Measurements from ENCODE around the gene CHD6. TPM values are rescaled to one million over a fixed set of nuclear protein-coding genes. Genes with fewer than 3 reads are reported as not detected.

CHD6 gene
- total RNA-seq, 4 donors from 2014 or later, result 21.5 to 97.6 (median 53.7) TPM

- H3K9me3 ChIP-seq, result no peaks in the 10 kb centered on the region
- intact Hi-C loops (cut with DNase I; ENCODE audit: low total_unique reads), result no loop called here
These were observed 262.5 kb downstream of the CHD6 start for GRCh38 chr20:41355598-41356203.

GRCh38 chr20:41355192-41355591 lies 263.0 kb downstream of the CHD6 start:
- intact Hi-C loops (cut with DNase I; ENCODE audit: low total_unique reads), result no loop called here
- no peaks in the 10 kb centered on the region for H3K9me3 ChIP-seq
- TF ChIP-seq POLR2A (IDR thresholded peaks at IDR 0.05), result no peak
- TF ChIP-seq, protein P1, sequence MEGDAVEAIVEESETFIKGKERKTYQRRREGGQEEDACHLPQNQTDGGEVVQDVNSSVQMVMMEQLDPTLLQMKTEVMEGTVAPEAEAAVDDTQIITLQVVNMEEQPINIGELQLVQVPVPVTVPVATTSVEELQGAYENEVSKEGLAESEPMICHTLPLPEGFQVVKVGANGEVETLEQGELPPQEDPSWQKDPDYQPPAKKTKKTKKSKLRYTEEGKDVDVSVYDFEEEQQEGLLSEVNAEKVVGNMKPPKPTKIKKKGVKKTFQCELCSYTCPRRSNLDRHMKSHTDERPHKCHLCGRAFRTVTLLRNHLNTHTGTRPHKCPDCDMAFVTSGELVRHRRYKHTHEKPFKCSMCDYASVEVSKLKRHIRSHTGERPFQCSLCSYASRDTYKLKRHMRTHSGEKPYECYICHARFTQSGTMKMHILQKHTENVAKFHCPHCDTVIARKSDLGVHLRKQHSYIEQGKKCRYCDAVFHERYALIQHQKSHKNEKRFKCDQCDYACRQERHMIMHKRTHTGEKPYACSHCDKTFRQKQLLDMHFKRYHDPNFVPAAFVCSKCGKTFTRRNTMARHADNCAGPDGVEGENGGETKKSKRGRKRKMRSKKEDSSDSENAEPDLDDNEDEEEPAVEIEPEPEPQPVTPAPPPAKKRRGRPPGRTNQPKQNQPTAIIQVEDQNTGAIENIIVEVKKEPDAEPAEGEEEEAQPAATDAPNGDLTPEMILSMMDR (IDR thresholded peaks at IDR 0.05), result no peak
- DNase-seq, result no peak
- no peaks in the 10 kb centered on the region for H3K36me3 ChIP-seq
- no peaks in the 10 kb centered on the region for H3K27me3 ChIP-seq
- no peak overlapping the region for H3K27ac ChIP-seq
- H3K4me3 ChIP-seq, result no peak overlapping the region
- no peaks in the 10 kb centered on the region for H3K4me1 ChIP-seq

More at GRCh38 chr20:41355598-41356203, 262.5 kb downstream of the CHD6 start:
- Histone ChIP-seq H3K4me1 (no peaks in the 10 kb centered on the region), H3K27me3 (no peaks in the 10 kb centered on the region), H3K36me3 (no peaks in the 10 kb centered on the region), H3K27ac (no peak overlapping the region), H3K4me3 (no peak overlapping the region)
- no peak for DNase-seq
- TF ChIP-seq POLR2A (IDR thresholded peaks at IDR 0.05), result no peak
- TF ChIP-seq, protein P1 (IDR thresholded peaks at IDR 0.05), result no peak

- no peaks in the 10 kb centered on the region for H3K27me3 ChIP-seq
- no peaks in the 10 kb centered on the region for H3K36me3 ChIP-seq
- no peaks in the 10 kb centered on the region for H3K4me1 ChIP-seq
- H3K9me3 ChIP-seq, result no peaks in the 10 kb centered on the region
- no peak for TF ChIP-seq POLR2A (IDR thresholded peaks at IDR 0.05)
- TF ChIP-seq, protein P1 (IDR thresholded peaks at IDR 0.05), result no peak
- no peak overlapping the region for H3K4me3 ChIP-seq
- intact Hi-C loops (cut with DNase I; ENCODE audit: low total_unique reads), result no loop called here
- no peak for DNase-seq
- no peak overlapping the region for H3K27ac ChIP-seq
These were observed 264.6 kb downstream of the CHD6 start for GRCh38 chr20:41353530-41353929.

DNA sequence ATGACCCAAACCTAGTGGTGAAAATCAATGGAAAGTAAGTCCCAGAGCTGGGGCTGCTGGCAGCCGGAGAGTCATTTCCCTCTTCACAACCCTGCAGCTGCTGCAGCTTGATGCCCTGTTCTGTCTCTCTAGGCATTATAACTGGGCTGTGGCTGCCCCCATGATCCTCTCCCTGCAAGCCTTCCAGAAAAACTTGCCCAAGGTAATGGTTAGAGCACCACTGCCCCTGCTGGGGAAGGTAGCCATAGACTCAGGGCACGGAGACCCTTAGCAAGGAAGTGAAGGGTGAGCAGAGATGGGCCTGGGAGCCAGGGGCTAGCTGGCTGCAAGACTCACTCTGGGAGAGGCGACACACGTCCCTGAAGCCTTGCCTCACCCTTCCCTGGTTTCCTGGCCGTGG lies 265.5 kb downstream of the CHD6 start:
- no peaks in the 10 kb centered on the region for H3K27me3 ChIP-seq
- no peak for DNase-seq
- TF ChIP-seq POLR2A (IDR thresholded peaks at IDR 0.05), result no peak
- TF ChIP-seq, protein P1 (IDR thresholded peaks at IDR 0.05), result no peak
- no peaks in the 10 kb centered on the region for H3K4me1 ChIP-seq
- no peak overlapping the region for H3K4me3 ChIP-seq
- no peak overlapping the region for H3K27ac ChIP-seq
- intact Hi-C loops (cut with DNase I; ENCODE audit: low total_unique reads), result no loop called here
- H3K36me3 ChIP-seq, result no peaks in the 10 kb centered on the region
- no peaks in the 10 kb centered on the region for H3K9me3 ChIP-seq

DNA sequence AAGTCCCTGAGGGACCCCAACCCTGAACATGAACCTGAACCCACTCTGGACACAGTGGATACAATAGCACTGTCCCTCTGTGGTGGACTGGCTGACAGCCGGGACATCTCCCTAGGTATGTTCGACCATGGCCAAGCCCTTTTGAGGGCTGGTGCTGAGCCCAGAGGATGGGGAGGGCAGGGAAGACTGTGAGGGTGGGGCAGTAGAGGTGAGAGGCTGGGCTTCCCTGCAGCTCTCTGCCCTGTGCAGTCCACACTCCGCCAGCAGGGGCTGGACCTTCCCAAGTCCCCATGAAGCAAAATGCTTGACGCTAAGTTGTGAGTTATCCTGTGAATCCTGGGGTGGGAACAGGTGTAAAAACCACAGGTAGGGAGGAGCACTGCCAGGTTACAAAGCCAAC lies 266.1 kb downstream of the CHD6 start:
- Histone ChIP-seq H3K27ac (no peak overlapping the region), H3K4me3 (no peak overlapping the region), H3K36me3 (no peaks in the 10 kb centered on the region), H3K4me1 (no peaks in the 10 kb centered on the region), H3K9me3 (no peaks in the 10 kb centered on the region), H3K27me3 (no peaks in the 10 kb centered on the region)
- no peak for DNase-seq
- no peak for TF ChIP-seq POLR2A (IDR thresholded peaks at IDR 0.05)
- TF ChIP-seq, protein P1 (IDR thresholded peaks at IDR 0.05), result no peak
- intact Hi-C loops (cut with DNase I; ENCODE audit: low total_unique reads), result no loop called here

Data from uterus (tissue), 4 donors.